Central memory CD4-positive, alpha-beta T cell (primary cell): ENCODE measurements around the gene TBC1D2B.

Experiments used
- DNase-seq: peaks from one replicate; pipeline ENCODE4 v3.0.0; 2022

The TBC1D2B gene

GRCh38 chr15:78052001-78052401 is 25.5 kb downstream of the TBC1D2B start:
- DNase-seq = no peak

- DNase-seq = no peak
Measured at GRCh38 chr15:78051596-78051995, 25.9 kb downstream of the TBC1D2B start.

- no peak for DNase-seq
Measured at GRCh38 chr15:78050826-78051225, 26.7 kb downstream of the TBC1D2B start.

GRCh38 chr15:78050441-78050809 is 27.1 kb downstream of the TBC1D2B start:
- DNase-seq = peak; percentile 61

- peak; percentile 52 for DNase-seq
Measured at GRCh38 chr15:78049691-78050440, 27.6 kb downstream of the TBC1D2B start.

- DNase-seq = no peak
Measured at GRCh38 chr15:78048628-78048920, 28.9 kb downstream of the TBC1D2B start.

GRCh38 chr15:78047761-78048627 is 29.5 kb downstream of the TBC1D2B start:
- no peak for DNase-seq

- no peak for DNase-seq
Measured at GRCh38 chr15:78046796-78047341, 30.6 kb downstream of the TBC1D2B start.

GRCh38 chr15:78045189-78045588 is 32.3 kb downstream of the TBC1D2B start:
- no peak for DNase-seq

- DNase-seq = peak; percentile 47
Measured at GRCh38 chr15:78044407-78045155, 32.9 kb downstream of the TBC1D2B start.

- DNase-seq = no peak
Measured at GRCh38 chr15:78041946-78042345, 35.6 kb downstream of the TBC1D2B start.

- no peak for DNase-seq
Measured at GRCh38 chr15:78040653-78041244, 36.8 kb downstream of the TBC1D2B start.

GRCh38 chr15:78038585-78039247 is 38.8 kb downstream of the TBC1D2B start:
- DNase-seq = no peak

- no peak for DNase-seq
Measured at GRCh38 chr15:78037779-78038305, 39.7 kb downstream of the TBC1D2B start.

GRCh38 chr15:78037328-78037727 is 40.2 kb downstream of the TBC1D2B start:
- no peak for DNase-seq

- DNase-seq = no peak
Measured at GRCh38 chr15:78035861-78036476, 41.5 kb downstream of the TBC1D2B start.

GRCh38 chr15:78035321-78035751 is 42.2 kb downstream of the TBC1D2B start:
- DNase-seq = no peak

GRCh38 chr15:78034495-78035191 is 42.9 kb downstream of the TBC1D2B start:
- peak; percentile 82 for DNase-seq

- DNase-seq = peak; percentile 75
Measured at GRCh38 chr15:78033864-78034263, 43.6 kb downstream of the TBC1D2B start.

- no peak for DNase-seq
Measured at GRCh38 chr15:78032671-78033070, 44.8 kb downstream of the TBC1D2B start.

GRCh38 chr15:78024883-78025282 is 52.6 kb downstream of the TBC1D2B start:
- no peak for DNase-seq
